HS-5 (cell line): ENCODE data around the gene ZNF554.

Source experiments
- DNase-seq: peaks from one replicate; pipeline ENCODE4 v3.0.0-alpha.2; 2012; ENCODE audit warnings: low read depth

The ZNF554 gene

GRCh38 chr19:2819540-2820111, at the start of gene ZNF554:
Gene ZNF554 (plus strand): TSS chr19:2819868. CDS start chr19:2820072, 204 bp downstream.
- peak; percentile 77 for DNase-seq

GRCh38 chr19:2770055-2771013, 49.3 kb upstream of the ZNF554 start:
- no peak for DNase-seq

- no peak for DNase-seq
Measured at GRCh38 chr19:2771786-2772674, 47.6 kb upstream of the ZNF554 start.

- DNase-seq: no peak
Measured at GRCh38 chr19:2774083-2774679, 45.5 kb upstream of the ZNF554 start.

GRCh38 chr19:2774953-2775555, 44.6 kb upstream of the ZNF554 start:
- DNase-seq: no peak

- DNase-seq: no peak
Measured at GRCh38 chr19:2775556-2776430, 43.9 kb upstream of the ZNF554 start.

GRCh38 chr19:2777952-2778683, 41.5 kb upstream of the ZNF554 start:
- no peak for DNase-seq

- no peak for DNase-seq
Measured at GRCh38 chr19:2779121-2779740, 40.4 kb upstream of the ZNF554 start.

GRCh38 chr19:2780284-2780683, 39.4 kb upstream of the ZNF554 start:
- DNase-seq: no peak

- no peak for DNase-seq
Measured at GRCh38 chr19:2782329-2782935, 37.2 kb upstream of the ZNF554 start.

- DNase-seq: peak; percentile 99
Measured at GRCh38 chr19:2782936-2783780, 36.5 kb upstream of the ZNF554 start, which contains the start of gene SGTA. Gene SGTA (minus strand): TSS chr19:2783273. CDS start chr19:2769068, 14,205 bp downstream.

- no peak for DNase-seq
Measured at GRCh38 chr19:2783781-2784145, 35.9 kb upstream of the ZNF554 start.

- peak; percentile 92 for DNase-seq
Measured at GRCh38 chr19:2785244-2785997, 34.2 kb upstream of the ZNF554 start, which contains the start of gene THOP1. Gene THOP1 (plus strand): TSS chr19:2785503. CDS start chr19:2785663, 160 bp downstream.

- DNase-seq: no peak
Measured at GRCh38 chr19:2787115-2787514, 32.6 kb upstream of the ZNF554 start.

GRCh38 chr19:2788237-2788636, 31.4 kb upstream of the ZNF554 start:
- DNase-seq: no peak

GRCh38 chr19:2790194-2790556, 29.5 kb upstream of the ZNF554 start:
- DNase-seq: no peak
